ENCODE data around the gene NID2.

The NID2 gene

DNA sequence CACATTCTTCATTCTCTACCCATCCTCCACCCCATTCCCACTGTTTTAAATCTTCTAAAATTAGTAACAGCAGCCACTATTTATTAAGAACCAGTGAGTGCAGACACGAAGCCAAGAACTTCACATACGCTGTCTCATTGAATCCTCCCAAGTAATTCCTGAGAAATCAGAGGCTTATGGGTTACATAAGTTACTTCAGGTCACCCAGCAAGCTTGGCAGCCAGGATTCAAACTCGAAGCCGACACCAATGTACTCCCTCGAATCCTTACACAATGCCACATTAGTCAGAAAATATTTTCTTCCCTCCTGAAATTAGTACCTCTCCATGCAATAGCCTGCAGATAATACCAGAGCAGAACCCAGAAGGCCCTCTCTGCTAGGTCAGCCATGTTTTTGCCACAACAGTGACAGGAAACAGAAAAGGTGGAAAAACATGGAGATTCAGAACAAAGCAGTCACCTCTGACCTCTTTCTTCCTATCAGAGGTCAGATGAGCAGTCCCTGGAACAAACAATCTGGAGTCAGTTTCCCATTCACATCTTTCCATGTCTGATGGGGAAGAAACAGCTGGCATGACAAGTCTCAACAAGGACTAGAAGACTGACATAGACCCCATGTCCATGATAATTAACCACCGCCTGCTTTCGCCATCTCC is 16.4 kb downstream of the NID2 start:
- DNase-seq (ENCODE audit: low read depth): no peak

DNA sequence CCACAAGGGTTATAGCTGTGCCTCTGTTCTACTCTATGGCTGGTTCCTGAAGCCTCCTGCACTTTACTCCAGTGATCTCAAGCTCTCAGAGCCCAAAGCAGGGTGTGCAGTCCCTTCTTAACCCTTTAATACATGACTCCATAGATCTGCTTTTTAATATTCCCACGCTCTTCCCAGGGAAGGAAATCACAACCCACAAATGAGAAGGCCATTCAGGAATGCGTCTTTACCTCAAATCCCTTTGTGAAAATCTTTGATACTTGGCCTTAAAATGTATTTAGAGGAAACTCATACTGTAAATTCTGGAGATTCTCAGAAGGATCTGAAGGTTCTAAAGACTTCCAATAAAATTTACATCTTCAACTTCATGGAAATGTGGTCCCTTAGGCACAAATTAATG is 17.0 kb downstream of the NID2 start:
- DNase-seq (ENCODE audit: low read depth): no peak

- DNase-seq (ENCODE audit: low read depth): no peak
Observed at GRCh38 chr14:52051251-52051650, 17.6 kb downstream of the NID2 start.

DNA sequence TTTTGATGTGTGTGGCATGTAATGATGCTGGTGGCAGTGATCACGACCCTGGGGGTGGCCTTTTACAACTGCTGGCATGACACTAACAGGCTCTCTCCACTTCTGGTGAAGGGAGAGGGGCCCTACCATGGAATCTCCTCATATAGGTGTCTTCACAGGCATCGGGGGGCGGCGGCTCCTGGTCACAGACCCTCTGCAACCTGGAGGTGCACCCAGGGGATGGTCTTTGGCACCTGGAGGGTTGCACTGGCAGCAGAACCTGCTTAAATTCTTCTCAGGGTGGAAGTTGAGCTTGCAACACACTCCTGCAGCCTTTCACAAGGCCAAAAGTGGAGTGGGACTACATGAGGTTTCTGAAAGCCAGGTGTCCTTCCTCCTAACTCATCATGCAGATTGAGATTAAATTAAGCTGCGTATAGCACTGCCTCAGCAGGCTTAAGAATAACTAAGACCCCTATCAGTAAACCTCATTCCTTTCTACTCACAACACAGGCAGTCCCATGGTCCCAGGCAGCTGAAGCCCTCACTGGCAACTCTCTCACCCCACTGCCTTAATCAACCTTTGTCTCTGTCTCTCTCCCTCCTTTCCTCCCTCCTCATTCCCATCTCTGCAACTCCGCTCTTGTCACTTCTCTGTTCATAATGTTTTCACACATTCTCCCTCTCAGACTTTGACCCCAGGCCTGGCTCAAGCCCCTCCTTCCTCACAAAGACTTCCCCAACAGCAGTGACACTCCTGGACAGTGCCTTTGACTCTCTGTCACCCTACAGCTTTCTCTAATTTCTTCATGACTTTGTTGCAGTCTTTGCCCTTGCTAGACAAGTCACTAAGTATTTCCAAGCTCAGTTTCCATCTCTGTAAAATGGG is 18.9 kb downstream of the NID2 start:
- DNase-seq (ENCODE audit: low read depth): no peak

DNA sequence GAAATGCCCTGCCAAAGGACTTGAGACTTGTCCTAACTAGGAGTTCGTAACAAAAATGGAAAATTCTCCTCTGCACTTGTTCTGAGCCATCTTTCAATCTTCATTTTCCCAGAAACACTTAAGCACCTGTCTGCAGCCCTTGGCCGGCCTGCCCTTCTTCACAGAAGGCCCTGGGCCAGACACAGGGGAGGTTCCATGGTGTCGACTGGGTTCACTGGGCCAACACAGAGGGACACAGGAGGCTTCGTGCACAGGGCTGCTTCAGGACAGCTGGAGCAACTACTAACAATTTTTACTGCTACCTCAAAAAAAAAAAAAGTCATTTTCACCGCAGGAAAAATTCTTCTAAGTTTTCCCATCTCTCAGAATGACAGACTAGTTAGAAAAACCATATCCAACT is 19.6 kb downstream of the NID2 start:
- DNase-seq (ENCODE audit: low read depth): no peak

DNA sequence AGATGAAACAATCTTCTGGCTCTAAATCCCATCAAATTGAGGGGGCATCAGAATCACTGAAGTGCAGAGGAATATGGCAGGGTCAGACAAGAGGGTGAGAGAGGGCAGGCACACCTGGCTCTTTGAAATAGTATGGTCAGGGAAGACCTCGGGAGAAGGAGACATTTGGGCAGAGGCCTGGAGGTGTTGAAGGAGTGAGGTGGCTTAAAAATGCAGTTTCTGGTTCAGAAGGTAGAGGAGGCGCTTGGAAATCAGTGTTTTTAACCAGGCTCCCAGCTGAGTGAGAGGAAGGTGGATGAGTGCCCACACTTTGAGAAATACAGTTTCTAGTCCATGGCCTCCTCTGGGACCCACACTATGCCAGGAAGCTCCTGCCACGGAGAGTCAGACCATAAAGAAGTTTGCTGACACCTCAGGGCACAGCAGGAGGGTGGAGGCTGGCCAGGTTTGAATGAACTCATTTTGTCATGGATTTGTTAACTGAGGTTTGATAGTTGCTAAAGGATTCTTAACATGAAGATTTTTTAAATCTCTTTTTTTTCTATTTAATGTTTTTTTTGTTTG is 20.1 kb downstream of the NID2 start:
- DNase-seq (ENCODE audit: low read depth): no peak

- DNase-seq (ENCODE audit: low read depth): no peak
Observed at GRCh38 chr14:52048116-52048515, 20.7 kb downstream of the NID2 start.

GRCh38 chr14:52046376-52046917 is 22.4 kb downstream of the NID2 start:
- DNase-seq (ENCODE audit: low read depth): no peak

DNA sequence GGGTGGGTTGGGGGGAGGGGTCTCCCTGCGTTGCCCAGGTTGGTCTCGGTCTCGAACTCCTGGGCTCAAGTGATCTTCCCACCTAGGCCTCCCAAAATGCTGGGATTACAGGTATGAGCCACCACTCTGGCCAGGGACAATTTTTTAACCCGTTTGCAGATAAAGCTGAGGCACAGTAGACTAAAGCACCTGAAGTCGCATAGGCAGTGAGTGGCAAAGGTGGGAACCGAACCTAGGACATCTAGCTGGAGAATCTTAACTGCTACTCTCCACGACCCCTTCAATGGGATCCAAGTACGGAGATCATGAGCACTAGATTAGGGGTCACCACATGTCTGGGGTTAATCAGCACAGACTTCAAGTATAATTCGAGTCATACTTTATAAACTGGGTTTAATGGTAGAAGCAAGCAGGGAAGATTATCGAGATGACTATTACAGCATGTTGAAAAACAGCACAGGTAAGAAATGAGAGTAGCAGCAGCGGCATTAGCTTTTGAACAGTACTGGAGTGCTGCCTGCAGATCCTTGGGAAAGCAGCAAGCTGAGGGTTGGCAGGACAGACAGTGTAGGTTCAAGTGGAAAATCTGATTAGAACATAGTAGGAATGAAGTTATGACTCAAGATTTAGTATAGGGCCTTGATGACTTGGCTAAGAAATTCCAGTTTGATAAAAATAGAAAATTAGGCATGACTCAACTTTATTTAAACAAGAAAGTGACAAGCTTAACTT is 23.9 kb downstream of the NID2 start:
- DNase-seq (ENCODE audit: low read depth): no peak

DNA sequence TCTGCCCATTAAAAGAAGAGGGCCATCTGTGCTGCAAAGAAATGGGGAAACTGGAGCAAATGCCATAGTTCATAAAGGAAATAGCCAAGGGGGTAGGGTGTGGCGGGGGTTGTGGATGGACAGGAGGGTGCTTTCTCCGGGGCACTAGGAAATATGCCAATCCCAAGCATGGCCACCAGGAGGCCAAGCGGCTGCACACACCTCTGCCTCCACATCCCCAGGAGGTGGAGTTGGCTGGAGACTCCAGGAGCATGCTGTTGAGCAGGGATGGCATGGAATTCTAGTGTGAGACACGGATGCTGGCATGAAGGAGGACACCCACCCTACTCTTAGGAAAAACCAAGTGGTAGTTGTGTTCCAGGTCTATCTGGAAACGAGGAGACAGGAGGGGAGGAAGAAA is 25.2 kb downstream of the NID2 start:
- peak; percentile 4 for DNase-seq (ENCODE audit: low read depth)

- no peak for DNase-seq (ENCODE audit: low read depth)
Observed at GRCh38 chr14:52042371-52043289, 26.2 kb downstream of the NID2 start.

DNA sequence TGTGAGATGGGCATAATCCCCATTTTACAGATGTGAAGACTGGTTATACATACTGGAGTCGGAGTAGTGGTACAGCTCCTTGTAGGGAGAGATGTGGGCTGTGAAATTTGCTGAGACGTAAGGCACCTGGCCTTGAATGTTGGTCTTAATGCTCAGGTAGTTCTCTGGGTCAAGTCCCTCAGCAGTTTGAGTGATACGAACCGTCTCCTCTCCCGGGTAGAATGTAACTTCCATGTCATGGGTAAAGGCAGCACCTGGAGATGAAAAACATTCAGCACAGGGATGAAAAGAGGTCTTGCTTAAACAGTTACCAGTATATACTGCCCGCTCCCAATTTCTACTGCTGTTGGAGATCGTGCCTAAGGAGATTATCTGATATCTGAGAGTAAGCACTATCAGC is 28.3 kb downstream of the NID2 start:
- DNase-seq (ENCODE audit: low read depth): no peak

DNA sequence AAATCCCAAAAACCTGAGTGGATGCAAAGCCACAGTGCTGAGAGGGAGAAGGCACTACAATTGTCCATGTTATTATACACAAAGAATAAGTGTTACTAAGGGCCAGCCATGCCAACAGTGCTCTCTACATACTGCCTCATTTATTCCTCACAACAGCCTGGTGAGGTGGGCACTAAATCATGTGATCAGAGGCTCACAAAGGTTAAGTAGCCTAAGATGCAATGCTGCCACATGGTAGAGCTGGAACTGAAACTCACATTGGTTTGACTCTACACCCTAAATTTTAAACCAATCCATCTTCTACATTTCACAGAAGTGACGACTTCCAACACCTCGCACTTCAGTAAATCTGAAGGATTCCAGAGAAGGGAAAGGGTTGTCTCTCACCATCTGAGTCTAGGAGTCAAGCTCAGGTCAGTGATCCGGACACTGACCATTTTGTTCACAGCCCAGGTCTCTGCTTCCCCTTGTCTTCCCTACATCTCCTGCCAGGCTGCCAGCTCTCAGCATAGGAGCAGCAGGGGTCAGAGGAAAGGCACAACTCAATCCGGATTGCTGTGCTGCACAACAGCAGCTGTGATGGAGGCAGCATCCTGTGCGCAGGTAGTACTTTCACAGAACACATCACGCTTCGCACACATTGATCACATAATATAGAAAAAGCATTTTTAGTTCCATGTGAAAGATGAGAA is 29.6 kb downstream of the NID2 start:
- DNase-seq (ENCODE audit: low read depth): no peak

- no peak for DNase-seq (ENCODE audit: low read depth)
Observed at GRCh38 chr14:52033101-52033642, 35.7 kb downstream of the NID2 start.

GRCh38 chr14:52032204-52032801 is 36.6 kb downstream of the NID2 start:
- no peak for DNase-seq (ENCODE audit: low read depth)

DNA sequence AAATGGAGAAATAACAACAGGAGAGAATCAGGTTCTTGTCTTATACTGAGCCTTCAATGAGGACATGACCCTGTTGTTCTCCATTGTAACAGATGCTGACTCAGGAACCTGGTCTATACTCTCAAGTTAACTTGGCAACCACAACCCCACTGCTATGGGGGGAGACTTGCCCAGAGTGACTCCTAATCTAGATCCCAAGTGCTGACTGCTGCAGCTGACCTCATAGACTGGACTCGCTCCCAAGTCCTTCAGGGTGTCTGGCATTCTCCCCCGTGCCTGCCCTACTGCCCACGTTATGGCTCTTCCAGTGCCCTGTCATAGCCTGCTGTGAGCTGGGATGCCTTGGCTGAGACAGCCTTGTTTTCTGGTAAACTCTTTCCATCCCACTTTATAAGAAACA is 37.1 kb downstream of the NID2 start:
- DNase-seq (ENCODE audit: low read depth): no peak

GRCh38 chr14:52029881-52030280 is 39.0 kb downstream of the NID2 start:
- DNase-seq (ENCODE audit: low read depth): no peak

- no peak for DNase-seq (ENCODE audit: low read depth)
Observed at GRCh38 chr14:52026901-52027300, 42.0 kb downstream of the NID2 start.

DNA sequence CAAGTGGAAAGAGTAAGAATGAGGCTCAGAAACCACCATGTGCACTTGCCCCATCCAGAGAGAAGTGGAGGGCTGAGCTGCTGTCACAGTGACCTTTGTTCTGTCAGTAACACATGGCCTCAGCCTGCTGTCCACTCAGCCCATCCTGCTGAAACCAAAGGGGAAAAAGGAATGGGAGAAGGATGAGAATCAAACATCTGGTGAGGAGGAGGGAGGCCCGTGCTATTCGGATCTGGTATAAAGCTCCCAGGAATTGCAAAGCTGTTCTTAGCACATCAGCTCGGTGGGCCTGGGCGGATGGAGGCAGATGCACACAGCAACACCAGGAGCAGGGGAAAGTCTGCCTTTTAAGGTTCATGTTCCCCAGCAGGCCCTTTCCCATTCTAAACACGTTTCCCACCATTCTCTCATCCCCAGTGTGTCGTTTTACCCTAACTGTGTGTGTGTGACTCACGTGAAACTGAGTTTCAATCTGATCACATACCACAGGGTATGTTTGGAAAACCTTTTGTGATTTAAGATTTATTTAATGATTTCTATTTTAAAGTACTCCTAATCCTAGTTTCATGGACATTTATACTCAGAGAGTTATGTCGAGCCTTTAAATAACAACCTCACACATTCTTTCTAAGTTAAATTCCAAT is 42.7 kb downstream of the NID2 start:
- no peak for DNase-seq (ENCODE audit: low read depth)
